HCEC 1CT (cell line): ENCODE results near the gene HHAT.
"Not testable (repeated sequence)": the region's sequence is repeated elsewhere in the genome, so short reads cannot be mapped to it uniquely, and the experiment has no call there.

Experiments used
- DNase-seq: peaks from one replicate; pipeline ENCODE4 v3.0.0-alpha.2; 2017

HHAT gene

DNA sequence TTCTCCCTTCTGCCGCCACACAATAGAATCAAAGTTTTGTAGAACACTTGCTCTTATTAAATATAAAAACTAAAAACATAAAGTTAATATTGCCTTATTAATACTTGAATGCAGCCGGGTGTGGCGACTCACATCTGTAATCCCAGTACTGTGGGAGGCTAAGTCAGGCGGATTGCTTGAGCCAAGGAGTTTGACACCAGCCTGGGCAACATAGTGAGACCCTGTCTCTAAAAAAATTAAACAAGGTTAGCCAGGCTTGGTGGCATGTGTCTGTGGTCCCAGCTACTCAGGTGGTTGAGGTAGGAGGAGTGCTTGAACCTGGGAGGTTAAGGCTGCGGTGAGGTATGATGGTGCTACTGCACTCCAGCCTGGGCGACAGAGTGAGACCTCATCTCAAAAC is 13.2 kb upstream of the HHAT start:
- DNase-seq = no peak

DNA sequence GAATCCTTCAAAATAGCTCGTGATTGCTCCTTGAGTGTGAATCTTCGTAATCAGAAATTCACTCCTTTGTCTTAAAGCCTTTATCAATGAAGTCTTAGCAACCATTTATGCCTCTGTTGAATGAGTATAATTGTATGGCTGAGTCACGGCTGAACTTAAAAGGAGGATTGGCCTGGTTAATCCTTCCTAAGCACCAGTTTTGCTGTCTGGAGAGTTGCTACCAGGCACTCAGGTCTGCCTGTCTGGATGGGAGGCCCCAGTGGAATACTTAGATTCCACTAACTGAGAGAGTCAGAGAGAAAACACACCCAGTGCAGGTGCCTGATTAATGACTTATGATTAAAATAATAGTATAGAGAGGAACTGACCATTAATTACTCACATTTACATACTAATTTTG is 7.6 kb upstream of the HHAT start:
- DNase-seq = no peak

DNA sequence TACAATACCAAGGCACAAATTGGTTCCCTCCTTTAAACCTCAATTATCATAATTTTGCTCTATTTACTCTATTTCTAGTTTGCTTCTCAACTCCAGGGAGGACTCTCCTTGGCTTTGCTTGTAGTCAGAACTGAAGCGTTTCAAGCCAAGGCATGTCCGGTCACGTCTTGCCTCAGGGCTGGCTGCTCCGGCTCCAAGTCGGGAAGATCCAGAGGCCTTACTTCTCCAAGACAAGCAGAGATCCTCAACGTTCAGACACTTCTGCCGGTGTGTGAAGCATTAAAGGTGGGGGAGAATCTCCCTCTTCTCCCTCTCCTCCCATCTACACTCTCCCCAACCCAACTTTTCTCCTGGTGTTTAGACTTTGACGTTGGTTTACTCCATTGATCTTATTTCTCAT is 7.2 kb upstream of the HHAT start:
- no peak for DNase-seq

DNA sequence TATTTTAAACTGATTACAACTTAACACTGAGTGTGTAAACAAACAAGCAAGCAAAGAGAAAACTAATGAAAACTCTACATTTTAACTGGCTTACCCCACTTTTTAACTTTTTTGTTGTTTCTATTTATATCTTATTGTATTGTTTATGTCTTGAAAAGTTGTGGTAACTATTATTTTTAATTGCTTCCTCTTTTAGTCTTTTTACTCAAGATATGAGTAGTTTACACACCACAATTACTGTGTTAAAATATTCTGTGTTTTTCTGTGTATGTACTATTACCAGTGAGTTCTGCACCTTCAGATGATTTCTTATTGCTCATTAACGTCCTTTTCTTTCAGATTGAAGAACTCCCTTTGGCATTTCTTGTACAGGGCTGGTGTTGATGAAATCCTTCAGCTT is 4.7 kb upstream of the HHAT start:
- no peak for DNase-seq

- DNase-seq = no peak
These were observed 3.6 kb upstream of the HHAT start for GRCh38 chr1:210325026-210325670.

- DNase-seq = no peak
These were observed 513 bp upstream of the HHAT start for GRCh38 chr1:210328032-210328745.

GRCh38 chr1:210330279-210330866 is 1.7 kb downstream of the HHAT start:
- DNase-seq = no peak

DNA sequence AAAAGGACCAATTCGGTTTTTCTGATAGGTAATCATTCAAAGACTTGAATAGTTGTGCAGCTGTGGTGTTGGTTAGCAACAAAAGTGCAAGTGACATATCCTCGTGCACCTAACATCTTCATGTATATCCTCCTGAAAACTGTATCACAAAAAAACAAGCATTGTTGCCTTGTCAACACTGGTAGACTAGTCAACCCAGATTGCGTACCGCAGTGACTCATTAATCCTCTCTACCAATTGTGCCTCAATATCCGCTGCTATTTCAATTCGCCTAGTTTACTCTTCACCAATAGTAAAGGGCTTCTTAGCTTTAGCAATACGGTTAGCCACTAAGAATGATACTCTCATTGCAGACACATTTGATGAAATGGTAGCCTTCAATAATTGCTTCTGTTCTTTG is 3.5 kb downstream of the HHAT start:
- DNase-seq = no peak

- no peak for DNase-seq
These were observed 4.2 kb downstream of the HHAT start for GRCh38 chr1:210332719-210333398.

DNA sequence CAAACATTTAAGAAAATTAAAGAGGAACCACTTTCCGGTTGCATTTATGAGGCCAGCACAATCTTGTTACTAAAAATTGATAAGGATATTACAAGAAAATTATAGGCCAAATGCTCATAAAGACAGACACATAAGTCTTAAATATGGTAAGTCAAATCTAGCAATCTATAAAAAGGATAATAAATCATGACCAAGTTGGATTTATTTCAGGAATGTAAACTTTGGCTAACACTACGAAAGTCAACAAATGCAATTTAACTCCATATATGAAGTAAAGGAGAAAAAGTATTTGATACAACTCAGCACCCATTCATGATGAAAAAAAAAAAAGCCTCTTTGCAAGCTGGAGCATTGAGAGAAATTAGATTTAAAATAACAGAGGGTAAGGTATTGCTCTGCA is 6.3 kb downstream of the HHAT start:
- DNase-seq = no peak

- DNase-seq = no peak
These were observed 7.7 kb downstream of the HHAT start for GRCh38 chr1:210336362-210336761.

DNA sequence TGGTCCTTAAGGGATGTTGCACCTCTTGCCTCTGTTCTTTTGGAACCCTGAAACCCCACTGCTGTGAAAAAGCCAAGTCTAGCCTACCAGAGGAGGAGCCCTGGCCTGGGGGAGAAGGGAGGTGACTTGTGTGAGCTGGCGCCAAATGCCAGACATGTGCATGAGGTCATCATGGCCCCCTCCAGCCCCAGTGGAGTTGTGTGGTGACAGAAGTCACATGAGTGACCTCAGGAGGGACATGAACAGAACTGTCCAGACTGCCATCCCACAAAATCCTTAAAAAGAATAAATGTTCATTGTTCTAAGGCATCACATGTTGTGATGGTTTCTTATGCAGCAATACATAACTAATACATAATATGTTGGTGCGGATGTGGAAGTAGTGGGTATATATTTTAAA is 10.8 kb downstream of the HHAT start:
- no peak for DNase-seq

GRCh38 chr1:210340311-210340710 is 11.6 kb downstream of the HHAT start:
- DNase-seq = no peak

- DNase-seq = no peak
These were observed 12.1 kb downstream of the HHAT start for GRCh38 chr1:210340841-210341240.

- DNase-seq = no peak
These were observed 14.5 kb downstream of the HHAT start for GRCh38 chr1:210342986-210343780.

GRCh38 chr1:210344706-210345105 is 16.0 kb downstream of the HHAT start:
- DNase-seq = peak; percentile 44

DNA sequence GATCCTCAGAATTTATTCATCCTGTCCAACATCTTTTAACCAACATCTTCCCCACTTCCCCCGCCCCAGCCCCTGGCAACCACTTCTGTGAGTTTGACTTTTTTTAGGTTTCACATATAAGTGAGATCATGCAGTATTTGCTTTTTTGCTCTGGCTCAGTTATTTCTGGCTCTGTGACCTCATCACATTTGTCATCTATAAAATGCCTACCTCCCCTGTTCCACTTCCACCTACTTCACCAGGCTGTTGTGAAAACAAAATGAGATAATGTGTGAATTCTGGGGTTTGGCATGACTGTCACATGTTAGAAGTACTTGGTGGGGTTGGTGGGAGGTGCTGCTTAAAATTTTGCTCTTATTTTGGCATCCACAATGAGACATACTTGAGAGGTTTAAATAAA is 18.4 kb downstream of the HHAT start:
- DNase-seq = no peak

GRCh38 chr1:210351496-210351895 is 22.8 kb downstream of the HHAT start:
- no peak for DNase-seq

DNA sequence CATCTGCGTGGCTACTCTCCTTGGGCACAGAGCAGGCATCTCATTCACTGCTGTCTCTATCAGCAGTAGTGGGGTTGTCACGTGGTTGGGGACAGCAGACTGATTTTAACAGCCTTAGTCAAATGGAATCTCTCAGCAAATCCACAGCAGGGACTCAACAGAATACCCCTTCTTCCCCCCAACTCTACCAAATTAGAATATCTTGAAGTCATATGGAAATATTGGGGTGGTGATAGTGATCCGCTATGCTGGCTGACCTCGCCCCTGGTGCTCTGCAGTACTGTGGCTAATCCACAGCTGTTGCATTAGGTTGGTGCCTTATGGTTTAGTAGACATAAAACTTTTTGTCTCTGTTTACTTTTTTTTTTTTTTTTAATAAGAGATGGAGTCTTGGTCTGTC is 23.9 kb downstream of the HHAT start:
- no peak for DNase-seq

GRCh38 chr1:210354305-210354704 is 25.6 kb downstream of the HHAT start:
- not testable (repeated sequence) for DNase-seq

- DNase-seq = no peak
These were observed 29.9 kb downstream of the HHAT start for GRCh38 chr1:210358626-210359025.

DNA sequence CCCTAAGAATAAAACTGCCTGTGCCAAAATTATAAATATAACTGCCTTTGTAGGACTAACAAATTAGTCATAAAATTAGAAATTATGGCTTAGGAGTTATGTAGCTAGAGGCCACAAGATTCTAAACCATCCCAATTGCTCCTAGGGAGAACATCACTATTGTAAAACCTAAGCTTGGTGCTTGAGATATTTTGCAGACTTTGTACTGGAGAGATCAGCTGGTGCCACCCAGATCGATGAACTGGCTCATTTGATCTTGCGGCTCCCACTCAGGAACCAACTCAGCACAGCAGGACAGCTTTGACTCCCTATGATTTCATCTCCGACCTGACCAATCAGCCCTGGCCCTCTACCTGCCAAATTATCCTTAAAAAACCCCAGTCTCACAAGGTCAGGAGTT is 30.6 kb downstream of the HHAT start:
- no peak for DNase-seq

GRCh38 chr1:210360852-210361477 is 32.3 kb downstream of the HHAT start:
- DNase-seq = peak; percentile 47
